ENCODE data around the gene SPP1.

DNA sequence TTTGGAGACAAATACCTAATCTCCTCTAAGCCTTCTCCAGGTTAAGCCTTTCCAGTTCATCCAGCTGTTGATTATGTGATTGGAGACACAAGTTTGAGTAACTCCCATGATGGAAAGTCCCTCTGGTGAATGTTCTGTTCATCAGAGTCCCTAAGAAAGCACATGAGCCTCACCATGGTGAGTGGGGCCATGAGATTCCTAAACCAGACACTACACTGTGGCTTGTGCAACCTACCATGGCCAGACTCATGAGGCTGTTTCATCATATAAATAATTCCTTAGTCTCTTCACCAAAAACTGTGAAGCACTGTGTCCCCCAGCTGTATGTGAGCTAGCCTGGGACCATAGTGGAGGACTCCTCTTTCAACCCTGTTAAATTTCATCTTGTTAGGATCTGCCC lies 46.3 kb downstream of the SPP1 start:
- TF ChIP-seq EZH2 (IDR thresholded peaks at IDR 0.05; ENCODE audit: borderline replicate concordance, low read depth, low read length, severe bottlenecking): no peak
- TF ChIP-seq CTCF (IDR thresholded peaks at IDR 0.05; ENCODE audit: borderline replicate concordance, extremely low read depth, low read length, poor library complexity, severe bottlenecking): no peak
